OCI-LY7 (cell line): ENCODE data around the gene BEST2. TPM values are rescaled to one million over a fixed set of nuclear protein-coding genes. Genes with fewer than 3 reads are reported as not detected.
A peak's percentile ranks its signal among the peaks of the same experiment; 100 is the strongest.

Experiments used
- BruUV-seq: library from RNA; stranded (reverse); fragments of 400-500 nt; replicated peaks from 2 replicates; lab custom pipeline; 2021; lab: Mats Ljungman, UMichigan
- CTCF ChIA-PET: fragments of 300-600 bp; sonication (Branson Sonifier 250); formaldehyde crosslinking; loops from one replicate; lab custom pipeline; 2022; ENCODE audit warnings: antibody characterized with exemption; ENCODE audit not compliant: unreplicated experiment; lab: Charles Lee
- POLR2A ChIA-PET: fragments of 300-600 bp; sonication (Branson Sonifier 250); formaldehyde crosslinking; loops from one replicate; lab custom pipeline; 2022; ENCODE audit warnings: antibody characterized with exemption; lab: Charles Lee
- DNase-seq: peaks from one replicate; pipeline ENCODE4 v3.0.0-alpha.2; 2015; ENCODE audit warnings: low spot score
- H2AFZ ChIP-seq: fragments of 200-600 bp; sonication (generic), shearing (Covaris generic); 2 replicates; pipeline ENCODE4 v1.6.1; 2014; ENCODE audit warnings: mild to moderate bottlenecking, antibody characterized with exemption, low read length, moderate library complexity
- H3K27ac ChIP-seq: fragments of 200-600 bp; sonication (generic); 2 replicates; pipeline ENCODE4 v1.5.1; 2014; ENCODE audit warnings: mixed run types, low read depth, mild to moderate bottlenecking, moderate library complexity, low read length, inconsistent platforms; ENCODE audit not compliant: poor library complexity, severe bottlenecking
- H3K36me3 ChIP-seq: fragments of 200-600 bp; sonication (generic); 2 replicates; pipeline ENCODE4 v1.6.1; 2014; ENCODE audit warnings: mild to moderate bottlenecking, antibody characterized with exemption, low read length, moderate library complexity, mixed read lengths; ENCODE audit not compliant: insufficient read depth
- H3K4me1 ChIP-seq: fragments of 200-600 bp; sonication (generic); 2 replicates; pipeline ENCODE4 v1.5.1; 2014; ENCODE audit warnings: mild to moderate bottlenecking, low read length; ENCODE audit not compliant: insufficient read depth, poor library complexity, severe bottlenecking
- H3K4me2 ChIP-seq: fragments of 200-600 bp; sonication (generic); 2 replicates; pipeline ENCODE4 v1.6.1; 2014; ENCODE audit warnings: mild to moderate bottlenecking, low read length
- H3K4me3 ChIP-seq: fragments of 200-600 bp; sonication (generic); 2 replicates; pipeline ENCODE4 v1.5.1; 2014; ENCODE audit warnings: mild to moderate bottlenecking, low read depth, low read length; ENCODE audit not compliant: poor library complexity, severe bottlenecking
- H3K79me2 ChIP-seq: fragments of 200-600 bp; sonication (generic); 2 replicates; pipeline ENCODE4 v1.6.1; 2016; ENCODE audit warnings: low read depth, mild to moderate bottlenecking, low read length, moderate library complexity, mixed read lengths; ENCODE audit not compliant: insufficient read depth
- H3K9me2 ChIP-seq: fragments of 200-600 bp; sonication (generic); 2 replicates; pipeline ENCODE4 v1.6.1; 2016; ENCODE audit warnings: mild to moderate bottlenecking, low read length, mixed read lengths; ENCODE audit not compliant: insufficient read depth
- H3K9me3 ChIP-seq: fragments of 200-600 bp; sonication (generic); 2 replicates; pipeline ENCODE4 v1.6.1; 2014; ENCODE audit warnings: mild to moderate bottlenecking, mixed run types, low read length, mixed read lengths
- H4K20me1 ChIP-seq: fragments of 200-600 bp; sonication (generic); 2 replicates; pipeline ENCODE4 v1.6.1; 2014; ENCODE audit warnings: mild to moderate bottlenecking, antibody characterized with exemption, low read length, moderate library complexity, mixed read lengths; ENCODE audit not compliant: insufficient read depth
- CTCF ChIP-seq: fragments of 200-600 bp; sonication (generic); conservative IDR thresholded peaks from 2 replicates; pipeline ENCODE4 v1.5.1; 2014; ENCODE audit warnings: mild to moderate bottlenecking, antibody characterized with exemption, low read length, moderate library complexity, mixed read lengths
- EZH2phosphoT487 ChIP-seq: fragments of 200-600 bp; sonication (generic); IDR thresholded peaks from 2 replicates; pipeline ENCODE4 v1.6.1; 2018; ENCODE audit warnings: low read depth, borderline replicate concordance, mild to moderate bottlenecking, mixed run types, antibody characterized with exemption, low read length, moderate library complexity, mixed read lengths
- intact Hi-C: fragments of 100-400 bp; cut with micrococcal nuclease; formaldehyde crosslinking; loops from one replicate; pipeline ENCODE4 v1.10.0; 2022; ENCODE audit not compliant: unreplicated experiment
- total RNA-seq, 2 experiments: library from RNA; depleted of rRNA in 1 of 2; stranded (reverse); fragments of >200 nt in 1 of 2; shearing (Covaris generic) in 1 of 2; gene quantifications; 2 replicates each; pipeline ENCODE4 v1.2.3, GENCODE V29; 2014 to 2022

BEST2 gene
- total RNA-seq, 2 experiments from 2014 or later: not detected

- peaks cover 67% of the 10 kb centered on the region for H3K4me1 ChIP-seq
- H3K79me2 ChIP-seq: no peaks in the 10 kb centered on the region
- no peak for DNase-seq
- ChIA-PET POLR2A (interaction anchor here (0.7 kb wide), 1 partner anchor 9 kb away, joined by 4 read pairs; no protein-coding TSS in a partner anchor), CTCF (interaction anchor here (1.0 kb wide), 1 partner anchor 9 kb away, joined by 3 read pairs; no protein-coding TSS in a partner anchor)
- BruUV-seq: no TSS peak
- no peaks in the 10 kb centered on the region for H4K20me1 ChIP-seq
- peak overlapping the region; percentile 62 for H3K4me3 ChIP-seq
- intact Hi-C loops: no loop called here
- peak overlapping the region; percentile 67 for H3K4me2 ChIP-seq
- TF ChIP-seq EZH2phosphoT487 (no peak), CTCF (no peak)
- no peaks in the 10 kb centered on the region for H3K9me3 ChIP-seq
- H2AFZ ChIP-seq: peak overlapping the region; percentile 47; the same call in 1 of the 2 replicates
- H3K9me2 ChIP-seq: no peaks in the 10 kb centered on the region
- H3K27ac ChIP-seq: peak overlapping the region; percentile 27
- H3K36me3 ChIP-seq: no peaks in the 10 kb centered on the region
Observed at GRCh38 chr19:12783849-12784393, 32.3 kb downstream of the BEST2 start.

- Histone ChIP-seq H4K20me1 (no peaks in the 10 kb centered on the region), H3K4me2 (peak overlapping the region; percentile 67), H3K36me3 (no peaks in the 10 kb centered on the region), H3K79me2 (no peaks in the 10 kb centered on the region), H2AFZ (peak overlapping the region; percentile 47; the same call in 1 of the 2 replicates), H3K9me3 (no peaks in the 10 kb centered on the region), H3K4me1 (peaks cover 67% of the 10 kb centered on the region), H3K4me3 (no peak overlapping the region), H3K27ac (peak overlapping the region; percentile 27), H3K9me2 (no peaks in the 10 kb centered on the region)
- ChIA-PET POLR2A (no interaction called here), CTCF (no interaction called here)
- peak; percentile 14 for DNase-seq
- intact Hi-C loops: no loop called here
- no TSS peak for BruUV-seq
- TF ChIP-seq CTCF: no peak
- TF ChIP-seq EZH2phosphoT487: no peak
Observed at GRCh38 chr19:12784394-12784870, 32.8 kb downstream of the BEST2 start.

- Histone ChIP-seq H3K4me3 (no peak overlapping the region), H3K27ac (peak overlapping the region; percentile 27), H3K9me2 (no peaks in the 10 kb centered on the region), H3K36me3 (no peaks in the 10 kb centered on the region), H3K79me2 (no peaks in the 10 kb centered on the region), H3K9me3 (no peaks in the 10 kb centered on the region), H3K4me2 (no peak overlapping the region; the same call in 1 of the 2 replicates), H2AFZ (peak overlapping the region; percentile 47; the same call in 1 of the 2 replicates), H3K4me1 (peaks cover 71% of the 10 kb centered on the region), H4K20me1 (no peaks in the 10 kb centered on the region)
- no peak for TF ChIP-seq CTCF
- TF ChIP-seq EZH2phosphoT487: no peak
- DNase-seq: no peak
- intact Hi-C loops: no loop called here
- BruUV-seq: no TSS peak
- CTCF ChIA-PET: no interaction called here
- POLR2A ChIA-PET: no interaction called here
Observed at GRCh38 chr19:12784871-12785430, 33.4 kb downstream of the BEST2 start.
